ENCODE measurements around the gene PSMC3. TPM values are rescaled to one million over a fixed set of nuclear protein-coding genes. Genes with fewer than 3 reads are reported as not detected.

Gene PSMC3
- total RNA-seq, 2 experiments from 2014 or later: 137 to 140 TPM

- intact Hi-C loops (cut with micrococcal nuclease): loop anchor here (2.0 kb wide), 1 partner anchor 35 kb away; no protein-coding TSS in a partner anchor
- Mint-ChIP-seq H3K27me3 (no peaks in the 10 kb centered on the region), H3K9me3 (no peaks in the 10 kb centered on the region), H3K4me3 (peak within 1 kb of the TSS; percentile 88), H3K27ac (peak within 1 kb of the TSS; percentile 94), H3K4me1 (ENCODE audit: low read depth) (peaks cover 21% of the 10 kb centered on the region), H3K36me3 (ENCODE audit: low read depth) (no peaks in the 10 kb centered on the region)
- DNase-seq (peak; percentile 90), ATAC-seq (peak; percentile 92)
- ChIA-PET POLR2A (interaction anchor here (0.6 to 6.4 kb wide), 6 partner anchors 8 to 185 kb away, joined by 3 to 54 read pairs (median 4); partner anchors contain the start of gene PSMC3), CTCF (interaction anchor here (0.8 to 6.7 kb wide), 5 partner anchors 14 to 46 kb away, joined by 3 to 108 read pairs (median 4); partner anchors contain the start of gene PSMC3)
- TF ChIP-seq CTCF (IDR thresholded peaks at IDR 0.05): peak; percentile 79
Observed at GRCh38 chr11:47407746-47408590, 18.3 kb downstream of the PSMC3 start, which contains the start of gene SLC39A13. Gene SLC39A13, plus strand, starts transcription at chr11:47408590. Its CDS starts 1,505 bp downstream, at chr11:47410095.

DNA sequence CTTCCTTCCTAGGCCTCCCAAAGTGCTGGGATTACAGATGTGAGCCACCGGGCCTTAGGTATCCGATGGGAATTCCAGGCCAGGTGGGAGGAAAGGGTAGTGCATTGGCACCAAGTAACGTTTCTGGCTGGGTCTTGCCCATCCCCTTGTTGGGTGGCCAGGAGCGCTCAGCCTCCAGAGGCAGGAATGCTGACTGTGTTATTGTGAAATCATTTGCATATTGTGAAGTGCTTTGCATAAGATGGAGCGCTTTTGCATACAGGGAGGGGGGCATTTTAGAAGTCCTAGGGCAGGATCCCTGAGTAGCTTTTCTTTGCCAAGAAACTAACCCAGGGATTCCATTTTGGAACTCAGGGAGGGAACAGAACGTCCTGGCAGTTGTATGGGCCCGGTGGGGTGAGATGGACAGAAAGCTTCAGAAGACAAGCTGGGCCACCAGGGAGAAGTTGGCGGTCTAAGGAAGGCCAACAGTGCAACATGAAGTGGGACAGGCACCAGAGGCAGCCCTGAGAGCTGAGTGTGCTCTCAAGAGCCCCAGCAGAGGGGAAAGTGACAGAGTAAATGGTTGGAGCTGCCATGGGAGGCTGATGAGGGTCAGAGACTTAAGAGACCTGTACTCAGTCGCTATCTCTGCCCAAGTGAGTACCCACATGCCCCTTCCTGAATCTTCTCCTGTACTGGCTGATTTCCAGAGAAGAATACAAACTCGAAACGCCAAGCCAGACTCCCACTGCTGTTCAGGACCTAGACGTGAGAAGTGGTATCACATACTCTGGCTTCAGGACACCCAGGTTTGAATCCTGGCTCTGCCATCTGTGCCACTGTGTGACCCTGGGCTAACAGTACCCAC, 19.1 kb downstream of the PSMC3 start:
- ChIA-PET CTCF (interaction anchor here (0.8 to 6.7 kb wide), 4 partner anchors 13 to 47 kb away, joined by 3 to 108 read pairs (median 47); partner anchors contain the start of gene PSMC3), POLR2A (interaction anchor here (0.6 to 6.4 kb wide), 5 partner anchors 9 to 184 kb away, joined by 3 to 54 read pairs (median 3); partner anchors contain the start of genes CELF1 and PSMC3)
- Mint-ChIP-seq H3K4me1 (ENCODE audit: low read depth) (peaks cover 21% of the 10 kb centered on the region), H3K27ac (peak overlapping the region; percentile 93), H3K4me3 (peak overlapping the region; percentile 86), H3K27me3 (no peaks in the 10 kb centered on the region), H3K9me3 (no peaks in the 10 kb centered on the region), H3K36me3 (ENCODE audit: low read depth) (no peaks in the 10 kb centered on the region)
- DNase-seq: no peak
- no peak for ATAC-seq
- no peak for TF ChIP-seq CTCF (IDR thresholded peaks at IDR 0.05)
- intact Hi-C loops (cut with micrococcal nuclease): no loop called here

- no peak for DNase-seq
- ChIA-PET CTCF (interaction anchor here (2.6 to 2.9 kb wide), 2 partner anchors 8 to 30 kb away, joined by 14 to 20 read pairs; no protein-coding TSS in a partner anchor), POLR2A (interaction anchor here (0.7 to 4.3 kb wide), 3 partner anchors 11 to 433 kb away, joined by 3 to 28 read pairs (median 3); no protein-coding TSS in a partner anchor)
- ATAC-seq: no peak
- H3K9me3 Mint-ChIP-seq: no peaks in the 10 kb centered on the region
- H3K27me3 Mint-ChIP-seq: no peaks in the 10 kb centered on the region
- H3K4me1 Mint-ChIP-seq (ENCODE audit: low read depth): peaks cover 22% of the 10 kb centered on the region
- H3K4me3 Mint-ChIP-seq: no peak overlapping the region
- no peak overlapping the region for H3K27ac Mint-ChIP-seq
- no peak for TF ChIP-seq CTCF (IDR thresholded peaks at IDR 0.05)
- intact Hi-C loops (cut with micrococcal nuclease): no loop called here
- no peaks in the 10 kb centered on the region for H3K36me3 Mint-ChIP-seq (ENCODE audit: low read depth)
Observed at GRCh38 chr11:47403571-47403970, 22.7 kb downstream of the PSMC3 start.

DNA sequence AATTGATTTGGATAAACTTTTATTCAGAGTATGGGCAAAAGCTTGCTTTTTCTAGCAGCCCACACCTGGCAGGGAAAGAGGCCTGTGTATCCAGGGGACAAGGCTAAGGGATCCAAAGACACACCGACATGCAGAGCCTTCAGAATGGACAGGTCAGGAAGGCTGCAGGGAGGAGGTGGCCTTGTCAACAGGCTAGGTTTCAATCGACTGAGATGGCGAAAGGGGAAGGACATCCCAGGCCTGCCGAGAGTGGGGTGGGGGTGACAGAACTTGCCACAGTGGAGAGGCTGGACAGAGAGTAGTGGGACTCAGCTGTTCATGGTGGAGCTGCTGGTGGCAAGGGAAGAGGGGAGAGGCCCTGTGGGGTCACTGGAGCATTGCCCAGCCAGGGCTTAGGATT, 23.1 kb downstream of the PSMC3 start:
- ATAC-seq (no peak), DNase-seq (no peak)
- Mint-ChIP-seq H3K27me3 (no peaks in the 10 kb centered on the region), H3K27ac (no peak overlapping the region), H3K4me1 (ENCODE audit: low read depth) (peaks cover 22% of the 10 kb centered on the region), H3K4me3 (no peak overlapping the region), H3K36me3 (ENCODE audit: low read depth) (no peaks in the 10 kb centered on the region), H3K9me3 (no peaks in the 10 kb centered on the region)
- TF ChIP-seq CTCF (IDR thresholded peaks at IDR 0.05): no peak
- intact Hi-C loops (cut with micrococcal nuclease): no loop called here
- ChIA-PET POLR2A (interaction anchor here (0.8 to 4.3 kb wide), 2 partner anchors 11 to 433 kb away, joined by 3 to 28 read pairs; no protein-coding TSS in a partner anchor), CTCF (interaction anchor here (2.6 to 2.9 kb wide), 2 partner anchors 9 to 29 kb away, joined by 14 to 20 read pairs; no protein-coding TSS in a partner anchor)
